ENCODE data around the gene SGMS1.

DNA sequence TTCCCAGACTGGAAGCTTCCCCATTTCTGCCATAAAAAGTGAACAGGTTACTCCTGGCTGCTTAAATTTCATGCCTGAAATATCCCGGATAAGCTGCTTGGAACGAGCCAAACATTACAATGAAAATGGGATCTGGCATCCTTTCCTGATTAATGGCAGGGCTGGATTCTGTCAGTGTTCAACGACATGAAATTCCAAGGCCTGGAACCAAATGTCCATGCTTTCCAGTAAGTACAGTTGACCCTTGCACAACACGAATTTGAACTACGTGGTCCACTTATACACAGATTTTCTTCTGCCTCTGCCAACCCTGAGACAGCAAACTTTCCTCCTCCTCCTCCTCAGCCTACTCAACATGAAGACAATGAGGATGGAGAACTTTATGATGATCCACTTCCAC, 65.4 kb downstream of the SGMS1 start:
- TF ChIP-seq POLR2A (IDR thresholded peaks at IDR 0.05; ENCODE audit: low read depth, low read length): no peak
- TF ChIP-seq POLR2AphosphoS5 (IDR thresholded peaks at IDR 0.05; ENCODE audit: low read depth, low read length): no peak
- no peak for TF ChIP-seq TAF1 (IDR thresholded peaks at IDR 0.05; ENCODE audit: borderline replicate concordance, low read depth, low read length)
